ENCODE results near the gene FRMD6.

FRMD6 gene

GRCh38 chr14:51735851-51736250 lies 84.1 kb downstream of the FRMD6 start:
- TF ChIP-seq GABPA (IDR thresholded peaks at IDR 0.05; ENCODE audit: low read depth) (no peak), REST (IDR thresholded peaks at IDR 0.05; ENCODE audit: insufficient replicate concordance, low read depth) (no peak), CTCF (IDR thresholded peaks at IDR 0.05; ENCODE audit: insufficient read depth, low read length) (no peak), POLR2AphosphoS5 (IDR thresholded peaks at IDR 0.05; ENCODE audit: low read depth) (no peak), SPI1 (IDR thresholded peaks at IDR 0.05; ENCODE audit: borderline replicate concordance, low read depth) (no peak)
- DNase-seq (ENCODE audit: low read depth in 1 of 2, low spot score in 1 of 2), result no peak
- Histone ChIP-seq H3K27ac (replicated peaks) (no peak overlapping the region), H3K4me3 (replicated peaks; ENCODE audit: insufficient read depth, low read length) (no peak overlapping the region), H3K27me3 (ENCODE audit: insufficient read depth, poor library complexity, severe bottlenecking) (no peaks in the 10 kb centered on the region)

- no peak for TF ChIP-seq GABPA (IDR thresholded peaks at IDR 0.05; ENCODE audit: low read depth)
- TF ChIP-seq SPI1 (IDR thresholded peaks at IDR 0.05; ENCODE audit: borderline replicate concordance, low read depth), result no peak
- TF ChIP-seq CTCF (IDR thresholded peaks at IDR 0.05; ENCODE audit: insufficient read depth, low read length), result no peak
- TF ChIP-seq POLR2AphosphoS5 (IDR thresholded peaks at IDR 0.05; ENCODE audit: low read depth), result no peak
- no peak for TF ChIP-seq REST (IDR thresholded peaks at IDR 0.05; ENCODE audit: insufficient replicate concordance, low read depth)
- DNase-seq (ENCODE audit: low read depth in 1 of 2, low spot score in 1 of 2), result no peak
- no peak overlapping the region for H3K4me3 ChIP-seq (replicated peaks; ENCODE audit: insufficient read depth, low read length)
- H3K27me3 ChIP-seq (ENCODE audit: insufficient read depth, poor library complexity, severe bottlenecking), result no peaks in the 10 kb centered on the region
- H3K27ac ChIP-seq (replicated peaks), result no peak overlapping the region
Observed at GRCh38 chr14:51738754-51739153, 87.0 kb downstream of the FRMD6 start.

- Histone ChIP-seq H3K27me3 (ENCODE audit: insufficient read depth, poor library complexity, severe bottlenecking) (no peaks in the 10 kb centered on the region), H3K27ac (replicated peaks) (no peak overlapping the region), H3K4me3 (replicated peaks; ENCODE audit: insufficient read depth, low read length) (no peak overlapping the region)
- no peak for TF ChIP-seq SPI1 (IDR thresholded peaks at IDR 0.05; ENCODE audit: borderline replicate concordance, low read depth)
- TF ChIP-seq POLR2AphosphoS5 (IDR thresholded peaks at IDR 0.05; ENCODE audit: low read depth), result no peak
- no peak for TF ChIP-seq CTCF (IDR thresholded peaks at IDR 0.05; ENCODE audit: insufficient read depth, low read length)
- no peak for TF ChIP-seq REST (IDR thresholded peaks at IDR 0.05; ENCODE audit: insufficient replicate concordance, low read depth)
- TF ChIP-seq GABPA (IDR thresholded peaks at IDR 0.05; ENCODE audit: low read depth), result no peak
- DNase-seq (ENCODE audit: low read depth in 1 of 2, low spot score in 1 of 2), result no peak
Observed at GRCh38 chr14:51743588-51744000, 91.9 kb downstream of the FRMD6 start.
